ENCODE results near the gene HES1. TPM values are rescaled to one million over a fixed set of nuclear protein-coding genes. Genes with fewer than 3 reads are reported as not detected.

Gene HES1
- total and polyA plus RNA-seq, 9 of the 15 experiments (the other 6 are each of a cell fraction or from before 2014, with no cell fraction given) = 3.4 to 37.0 (median 19.3) TPM

DNA sequence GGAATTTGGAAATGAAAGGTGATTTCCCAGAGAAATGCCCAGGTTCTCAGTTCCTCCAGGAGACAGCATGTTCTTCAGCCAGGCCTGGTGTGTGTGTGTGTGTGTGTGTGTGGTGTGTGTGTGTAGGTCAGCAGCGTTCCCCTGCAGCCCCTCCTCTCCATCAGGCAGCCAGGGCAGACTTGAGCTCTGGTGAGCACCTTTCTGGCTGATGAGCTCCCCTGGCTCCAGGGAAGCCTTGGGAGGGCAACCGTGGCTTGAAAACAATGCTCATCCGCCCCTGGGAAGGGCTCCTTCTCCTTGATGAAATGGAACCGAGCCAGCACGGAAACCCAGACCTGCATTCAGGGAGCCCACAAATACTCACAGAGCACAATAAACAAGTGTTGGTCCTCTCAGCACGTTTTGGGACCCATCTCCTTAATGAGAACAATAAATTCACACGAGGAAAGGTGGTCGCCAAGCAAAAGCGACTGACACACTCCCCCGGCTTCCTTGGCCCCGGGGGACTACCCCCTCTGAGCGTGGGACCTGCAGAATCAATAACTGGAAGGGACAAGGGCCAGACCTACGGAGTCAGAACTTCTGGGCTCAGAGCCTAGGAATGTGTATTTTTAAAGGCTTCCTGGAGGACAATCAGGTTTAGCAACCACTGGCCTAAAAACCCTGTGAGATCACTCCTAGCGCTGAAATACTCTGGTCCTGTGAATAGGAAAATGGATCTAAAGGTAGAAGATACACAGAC, 38.6 kb upstream of the HES1 start:
- FAIRE-seq (no peak), DNase-seq (ENCODE audit: extremely low read depth in 1 of 4, low spot score in 3 of 4) (no peak), ATAC-seq (no peak)
- H3K9me1 ChIP-seq (ENCODE audit: control insufficient read depth, insufficient read depth, low read length) = no peaks in the 10 kb centered on the region
- H3K9ac ChIP-seq (ENCODE audit: insufficient read depth in 1 of 2, low read depth in 2 of 2, low read length in 2 of 2) = no peak overlapping the region; a peak in 1 of 4 replicates
- CTCF ChIA-PET (ENCODE audit: low intra/inter-chr PET ratio) = no interaction called here
- no peaks in the 10 kb centered on the region for H3K79me2 ChIP-seq (ENCODE audit: control insufficient read depth, insufficient read depth, low read length)
- TF ChIP-seq E2F3 (CRISPR knock-in tag; IDR thresholded peaks at IDR 0.05) (no peak), JUN (IDR thresholded peaks at IDR 0.05; ENCODE audit: borderline replicate concordance, low read depth, low read length) (no peak), JUN (CRISPR knock-in tag; IDR thresholded peaks at IDR 0.05; ENCODE audit: borderline replicate concordance) (no peak), LARP7 (IDR thresholded peaks at IDR 0.05) (no peak), TBL1XR1 (IDR thresholded peaks at IDR 0.05; ENCODE audit: low read length in 2 of 2) (no peak)
- no peak overlapping the region for H3K27ac ChIP-seq (ENCODE audit: extremely low read depth, low read depth, low read length)
- H3K4me3 ChIP-seq = no peak overlapping the region
- intact Hi-C loops (cut with micrococcal nuclease) = no loop called here
- POLR2A ChIA-PET = interaction anchor here (0.6 to 4.9 kb wide), 4 partner anchors 7 to 293 kb away, joined by 3 to 23 read pairs (median 4); no protein-coding TSS in a partner anchor
- WGBS (ENCODE audit: insufficient coverage, low coverage, missing lambda C conversion rate) = 67% methylated on average over 11 of the region's 14 CpGs
- in situ Hi-C loops (cut with MboI) = no loop called here
- no TSS peak for BruUV-seq (replicated peaks)
- no peaks in the 10 kb centered on the region for H3K27me3 ChIP-seq (ENCODE audit: control insufficient read depth in 2 of 2, insufficient read depth in 2 of 2, low read length in 2 of 2)
- H3K36me3 ChIP-seq (ENCODE audit: control insufficient read depth, insufficient read depth, low read length) = no peaks in the 10 kb centered on the region
- peak overlapping the region; percentile 55; the same call in 1 of the 2 replicates for H2AFZ ChIP-seq (ENCODE audit: low read depth, low read length)
- H3K4me2 ChIP-seq (ENCODE audit: insufficient read depth, low read length) = no peak overlapping the region
- H4K20me1 ChIP-seq (replicated peaks; ENCODE audit: control insufficient read depth, insufficient read depth, low read length) = no peaks in the 10 kb centered on the region
- H3K9me3 ChIP-seq (replicated peaks; ENCODE audit: control insufficient read depth, insufficient read depth, low read depth, low read length) = no peaks in the 10 kb centered on the region
- H3K4me1 ChIP-seq (replicated peaks in 1 of 2; ENCODE audit: control insufficient read depth in 2 of 2, insufficient read depth in 2 of 2, low read length in 2 of 2) = peaks cover 9 to 19% of the 10 kb centered on the region in 2 experiments
